H1 (cell line): ENCODE results near the gene TCF20.

Experiments
- CEBPB ChIP-seq: IDR thresholded peaks from 2 replicates; pipeline ENCODE4 v1.6.1; 2012; ENCODE audit warnings: low read depth, low read length
- EZH2 ChIP-seq: fragments of 200-600 bp; sonication (generic); IDR thresholded peaks from 2 replicates; pipeline ENCODE4 v1.7.1; 2012; ENCODE audit warnings: low read depth, mild to moderate bottlenecking, moderate library complexity, low read length, inconsistent platforms; ENCODE audit not compliant: severe bottlenecking
- KDM1A ChIP-seq: fragments of 200-600, 300-600 bp; sonication (generic); IDR thresholded peaks from 2 replicates; pipeline ENCODE4 v1.7.1; 2016; ENCODE audit warnings: mild to moderate bottlenecking, low read length, borderline replicate concordance

GRCh38 chr22:42282943-42283277 is 12.5 kb upstream of the TCF20 start:
- TF ChIP-seq EZH2 (no peak), KDM1A (no peak), CEBPB (no peak)
